MCF 10A (cell line): ENCODE results near the gene COASY. TPM values are rescaled to one million over a fixed set of nuclear protein-coding genes. Genes with fewer than 3 reads are reported as not detected.
A peak's percentile ranks its signal among the peaks of the same experiment; 100 is the strongest.

Experiments
- BruUV-seq: library from RNA; stranded (reverse); fragments of 400-500 nt; replicated peaks from 2 replicates; lab custom pipeline; 2021; lab: Mats Ljungman, UMichigan
- CTCF ChIA-PET: fragments of 300-600 bp; sonication (Branson Sonifier 250); formaldehyde crosslinking; extraction: SDS; loops from one replicate; lab custom pipeline; 2021; ENCODE audit warnings: antibody characterized with exemption, inconsistent platforms; lab: Yijun Ruan, JAX
- POLR2A ChIA-PET: fragments of 300-600, 350-650 bp; sonication (Branson Sonifier 250); formaldehyde crosslinking; extraction: SDS; loops from one replicate; lab custom pipeline; 2020; ENCODE audit warnings: antibody characterized with exemption, inconsistent platforms; lab: Yijun Ruan, JAX
- DNase-seq: peaks from one replicate; pipeline ENCODE4 v3.0.0-alpha.2; 2018; ENCODE audit not compliant: unreplicated experiment
- H3K27ac Mint-ChIP-seq: one replicate; pipeline ENCODE4 v1.8.0; 2022; ENCODE audit warnings: mild to moderate bottlenecking, low read depth, mixed read lengths; ENCODE audit not compliant: unreplicated experiment
- H3K27me3 Mint-ChIP-seq: one replicate; pipeline ENCODE4 v1.8.0; 2022; ENCODE audit warnings: mixed read lengths; ENCODE audit not compliant: insufficient read depth, unreplicated experiment
- H3K36me3 Mint-ChIP-seq: one replicate; pipeline ENCODE4 v1.8.0; 2022; ENCODE audit warnings: mild to moderate bottlenecking, moderate library complexity, mixed read lengths; ENCODE audit not compliant: insufficient read depth, unreplicated experiment
- H3K4me1 Mint-ChIP-seq: one replicate; pipeline ENCODE4 v1.8.0; 2022; ENCODE audit warnings: mixed read lengths; ENCODE audit not compliant: insufficient read depth, unreplicated experiment
- H3K4me3 Mint-ChIP-seq: one replicate; pipeline ENCODE4 v1.8.0; 2022; ENCODE audit warnings: mild to moderate bottlenecking, moderate library complexity, mixed read lengths; ENCODE audit not compliant: unreplicated experiment
- H3K9me3 Mint-ChIP-seq: one replicate; pipeline ENCODE4 v1.8.0; 2022; ENCODE audit warnings: mixed read lengths; ENCODE audit not compliant: unreplicated experiment
- CTCF ChIP-seq: fragments of 200-600 bp; IDR thresholded peaks from one replicate; pipeline ENCODE4 v1.8.0; 2022; ENCODE audit warnings: antibody characterized with exemption, mild to moderate bottlenecking; ENCODE audit not compliant: unreplicated experiment
- intact Hi-C: fragments of 100-400 bp; cut with micrococcal nuclease; formaldehyde crosslinking; loops from 2 replicates; pipeline ENCODE4 v1.14.1; 2022
- total RNA-seq: library from RNA; stranded (reverse); gene quantifications from 2 replicates; pipeline ENCODE4 v1.2.3, GENCODE V29; 2022

COASY gene
- total RNA-seq, 1 experiment from 2014 or later: 82.6 TPM

- peak overlapping the region; percentile 98 for H3K27ac Mint-ChIP-seq
- H3K27me3 Mint-ChIP-seq: no peaks in the 10 kb centered on the region
- BruUV-seq: no TSS peak
- H3K36me3 Mint-ChIP-seq: peaks cover 18% of the 10 kb centered on the region
- H3K4me3 Mint-ChIP-seq: no peak overlapping the region
- TF ChIP-seq CTCF: no peak
- CTCF ChIA-PET: interaction anchor here (0.5 to 2.6 kb wide), 4 partner anchors 76 to 199 kb away, joined by 3 to 10 read pairs (median 5); no protein-coding TSS in a partner anchor
- peaks cover 51% of the 10 kb centered on the region for H3K4me1 Mint-ChIP-seq
- no peaks in the 10 kb centered on the region for H3K9me3 Mint-ChIP-seq
- no peak for DNase-seq
- POLR2A ChIA-PET: interaction anchor here (0.6 to 4.1 kb wide), 8 partner anchors 15 to 1793 kb away, joined by 3 to 48 read pairs (median 16); partner anchors contain the start of genes CAVIN1 and NAGLU
- intact Hi-C loops: no loop called here
Observed at GRCh38 chr17:42521036-42521435, 40.9 kb upstream of the COASY start.

GRCh38 chr17:42521666-42522262 lies 40.2 kb upstream of the COASY start:
- no peak overlapping the region for H3K4me3 Mint-ChIP-seq
- CTCF ChIA-PET: no interaction called here

GRCh38 chr17:42522263-42522790 lies 39.6 kb upstream of the COASY start:
- POLR2A ChIA-PET: interaction anchor here (1.5 kb wide), 1 partner anchor 99 kb away, joined by 4 read pairs; the partner anchor contains the start of gene CAVIN1
- intact Hi-C loops: no loop called here
- TF ChIP-seq CTCF: no peak

More at GRCh38 chr17:42521666-42522262, 40.2 kb upstream of the COASY start:
- no TSS peak for BruUV-seq
- DNase-seq: no peak
- TF ChIP-seq CTCF: no peak
- H3K4me1 Mint-ChIP-seq: peaks cover 51% of the 10 kb centered on the region
- POLR2A ChIA-PET: interaction anchor here (1.5 kb wide), 1 partner anchor 99 kb away, joined by 4 read pairs; the partner anchor contains the start of gene CAVIN1
- intact Hi-C loops: no loop called here
- H3K27me3 Mint-ChIP-seq: no peaks in the 10 kb centered on the region
- no peaks in the 10 kb centered on the region for H3K9me3 Mint-ChIP-seq
- peak overlapping the region; percentile 98 for H3K27ac Mint-ChIP-seq
- peaks cover 13% of the 10 kb centered on the region for H3K36me3 Mint-ChIP-seq

GRCh38 chr17:42522798-42523278 lies 39.1 kb upstream of the COASY start:
- POLR2A ChIA-PET: interaction anchor here (0.7 to 1.5 kb wide), 2 partner anchors 16 to 100 kb away, joined by 3 to 4 read pairs; partner anchors contain the start of gene CAVIN1
- no peak for TF ChIP-seq CTCF
- peak overlapping the region; percentile 98 for H3K27ac Mint-ChIP-seq
- no peak overlapping the region for H3K4me3 Mint-ChIP-seq
- no peaks in the 10 kb centered on the region for H3K27me3 Mint-ChIP-seq
- peaks cover 52% of the 10 kb centered on the region for H3K4me1 Mint-ChIP-seq
- CTCF ChIA-PET: no interaction called here
- no peaks in the 10 kb centered on the region for H3K9me3 Mint-ChIP-seq
- peaks cover 6% of the 10 kb centered on the region for H3K36me3 Mint-ChIP-seq
- intact Hi-C loops: no loop called here
- DNase-seq: no peak
- no TSS peak for BruUV-seq

More at GRCh38 chr17:42522263-42522790, 39.6 kb upstream of the COASY start:
- DNase-seq: no peak
- peak overlapping the region; percentile 98 for H3K27ac Mint-ChIP-seq
- peaks cover 7% of the 10 kb centered on the region for H3K36me3 Mint-ChIP-seq
- H3K4me1 Mint-ChIP-seq: peaks cover 55% of the 10 kb centered on the region
- no peaks in the 10 kb centered on the region for H3K9me3 Mint-ChIP-seq
- H3K4me3 Mint-ChIP-seq: no peak overlapping the region
- BruUV-seq: no TSS peak
- CTCF ChIA-PET: no interaction called here
- no peaks in the 10 kb centered on the region for H3K27me3 Mint-ChIP-seq
